HepG2 (cell line): ENCODE measurements around the gene LARP7. TPM values are rescaled to one million over a fixed set of nuclear protein-coding genes. Genes with fewer than 3 reads are reported as not detected.

ENCODE experiments used
- ATAC-seq: fragments of 200-7000 bp; cut with Tn5 transposase; 3 replicates; pipeline ENCODE4 v1.9.1; 2020; ENCODE audit warnings: mild to moderate bottlenecking, moderate library complexity
- BruUV-seq: library from RNA; stranded (reverse); fragments of 400-500 nt; replicated peaks from 2 replicates; lab custom pipeline; 2021; lab: Mats Ljungman, UMichigan
- CTCF ChIA-PET: fragments of 300-600 bp; formaldehyde crosslinking; extraction: SDS; loops from one replicate; lab custom pipeline; 2021; ENCODE audit warnings: low total read pairs, inconsistent platforms, low intra/inter-chr PET ratio; lab: Yijun Ruan, JAX
- POLR2A ChIA-PET: fragments of 350-600 bp; sonication (Branson Sonifier 250); formaldehyde crosslinking; loops from one replicate; lab custom pipeline; 2020; ENCODE audit warnings: antibody characterized with exemption, inconsistent platforms; lab: Yijun Ruan, JAX
- DNase-seq: peaks from one replicate; pipeline ENCODE4 v3.0.0-alpha.2; 2015; ENCODE audit warnings: low spot score
- FAIRE-seq: peaks from 3 replicates; lab custom pipeline; 2011; peaks lifted over from hg19 to GRCh38; lab: Jason Lieb, UNC
- H2AFZ ChIP-seq: one replicate; pipeline ENCODE4 v1.6.1; 2011; ENCODE audit warnings: low read length, inconsistent platforms
- H3K27ac ChIP-seq: fragments of 300-600 bp; 3 replicates; pipeline ENCODE4 v1.8.0; 2011; ENCODE audit warnings: mixed run types, mild to moderate bottlenecking, mixed read lengths, low read length, inconsistent platforms; ENCODE audit not compliant: insufficient read depth; ENCODE audit errors: extremely low read length
- H3K27me3 ChIP-seq, 2 experiments: fragments of 200-600 bp in 1 of 2; 2 replicates in 1 of 2; 3 replicates in 1 of 2; pipeline versions ENCODE4 v1.6.0 to v1.8.0; 2011; ENCODE audit warnings: low read length in 2 of 2, mild to moderate bottlenecking in 2 of 2, moderate library complexity in 2 of 2, inconsistent platforms in 1 of 2; ENCODE audit not compliant: insufficient read depth in 2 of 2, control insufficient read depth in 1 of 2
- H3K36me3 ChIP-seq, 2 experiments: fragments of 200-600 bp in 1 of 2; replicated peaks in 1 of 2; 2 replicates in 1 of 2; 3 replicates in 1 of 2; pipeline versions ENCODE4 v1.5.1 to v1.8.0; 2011; ENCODE audit warnings: low read length in 2 of 2, inconsistent platforms in 1 of 2; ENCODE audit not compliant: insufficient read depth in 2 of 2, control insufficient read depth in 1 of 2
- H3K4me1 ChIP-seq: 2 replicates; pipeline ENCODE4 v1.5.1; 2012; ENCODE audit warnings: low read length, inconsistent platforms; ENCODE audit not compliant: insufficient read depth
- H3K4me2 ChIP-seq: 2 replicates; pipeline ENCODE4 v1.6.0; 2011; ENCODE audit warnings: low read depth, low read length, inconsistent platforms
- H3K4me3 ChIP-seq, 3 experiments: fragments of 200-600 bp in 1 of 3; sonication (generic), shearing (Covaris generic) in 1 of 3; replicated peaks in 1 of 3; 2 replicates each; pipeline ENCODE4 v1.5.1; 2011 to 2016; ENCODE audit warnings: low read length in 3 of 3, inconsistent platforms in 2 of 3, low read depth in 2 of 3, mild to moderate bottlenecking in 2 of 3, control low read depth in 1 of 3, mixed read lengths in 1 of 3; ENCODE audit not compliant: insufficient read depth in 1 of 3
- H3K79me2 ChIP-seq: one replicate; pipeline ENCODE4 v1.6.1; 2011; ENCODE audit warnings: low read length, inconsistent platforms; ENCODE audit not compliant: insufficient read depth
- H3K9ac ChIP-seq: 2 replicates; pipeline ENCODE4 v1.6.0; 2011; ENCODE audit warnings: mild to moderate bottlenecking, low read depth, low read length, inconsistent platforms; ENCODE audit not compliant: insufficient read depth
- H3K9me3 ChIP-seq: 2 replicates; pipeline ENCODE4 v1.5.1; 2012; ENCODE audit warnings: mild to moderate bottlenecking, low read length
- H4K20me1 ChIP-seq: 2 replicates; pipeline ENCODE4 v1.6.0; 2011; ENCODE audit warnings: inconsistent platforms, mild to moderate bottlenecking, low read length, moderate library complexity; ENCODE audit not compliant: insufficient read depth
- CBX1 ChIP-seq: IDR thresholded peaks from one replicate; pipeline ENCODE4 v1.6.1; 2016; ENCODE audit warnings: antibody characterized with exemption, low read depth
- DPF2 ChIP-seq: sonication (generic); formaldehyde crosslinking; IDR thresholded peaks from 2 replicates; pipeline ENCODE4 v1.4.0; 2020; ENCODE audit warnings: mild to moderate bottlenecking, low read depth, missing genetic modification reagents, borderline replicate concordance
- ELF4 ChIP-seq: sonication (generic); formaldehyde crosslinking; IDR thresholded peaks from 2 replicates; pipeline ENCODE4 v1.5.0; 2020; ENCODE audit warnings: missing genetic modification reagents, mild to moderate bottlenecking, moderate library complexity, borderline replicate concordance
- FOXO1 ChIP-seq: sonication (generic); formaldehyde crosslinking; IDR thresholded peaks from 2 replicates; pipeline ENCODE4 v1.4.0; 2020; ENCODE audit warnings: missing genetic modification reagents
- HNF4A ChIP-seq: sonication (generic); formaldehyde crosslinking; IDR thresholded peaks from 2 replicates; pipeline ENCODE4 v1.4.0; 2020; ENCODE audit warnings: missing genetic modification reagents
- KDM1A ChIP-seq: IDR thresholded peaks from 2 replicates; pipeline ENCODE4 v1.6.1; 2016; ENCODE audit warnings: missing compliant biosample characterization
- RBM39 ChIP-seq: fragments of 200-400 bp; formaldehyde crosslinking; IDR thresholded peaks from one replicate; pipeline ENCODE4 v1.6.1; 2018; ENCODE audit warnings: antibody characterized with exemption, mild to moderate bottlenecking, low read depth, low read length; ENCODE audit not compliant: poor library complexity, severe bottlenecking
- ZEB1 ChIP-seq: IDR thresholded peaks from 2 replicates; pipeline ENCODE4 v1.6.1; 2012; ENCODE audit warnings: mild to moderate bottlenecking, low read depth, inconsistent platforms; ENCODE audit not compliant: insufficient replicate concordance
- ZNF33A ChIP-seq: sonication (generic); formaldehyde crosslinking; IDR thresholded peaks from 2 replicates; pipeline ENCODE4 v1.5.1; 2020; ENCODE audit warnings: missing genetic modification reagents, mild to moderate bottlenecking, moderate library complexity, borderline replicate concordance
- ZNF629 ChIP-seq: sonication (generic); formaldehyde crosslinking; conservative IDR thresholded peaks from 2 replicates; pipeline ENCODE4 v1.5.0; 2020; ENCODE audit warnings: missing genetic modification reagents
- ZNF674 ChIP-seq: sonication (generic); formaldehyde crosslinking; IDR thresholded peaks from 2 replicates; pipeline ENCODE4 v1.5.0; 2020; ENCODE audit warnings: low read depth, mild to moderate bottlenecking, missing genetic modification reagents
- ZSCAN9 ChIP-seq: IDR thresholded peaks from 2 replicates; pipeline ENCODE4 v1.6.1; 2016; ENCODE audit warnings: borderline replicate concordance
- WGBS: methylation state at CpG from one replicate; pipeline ENCODE4 v1.1.6; 2017; ENCODE audit warnings: low lambda C conversion rate; 5-methylcytosine and 5-hydroxymethylcytosine counted together
- in situ Hi-C: cut with HindIII; loops from 2 replicates; pipeline ENCODE4 v1.10.0; 2017; ENCODE audit warnings: low pct_unique_long_range_greater_than_20kb; ENCODE audit not compliant: extremely low pct_ligation_motif_present
- intact Hi-C: fragments of 100-400 bp; cut with micrococcal nuclease; formaldehyde crosslinking; loops from one replicate; pipeline ENCODE4 v1.10.0; 2022; ENCODE audit not compliant: unreplicated experiment
- polyA plus RNA-seq, 8 experiments: library from polyadenylated mRNA; depleted of rRNA in 3 of 8; stranded (reverse) in 7 of 8; unstranded in 1 of 8; fragments of >200 nt; fragmentation: Illumina TruSeq in 4 of 8; extraction: Trizol in 4 of 8; gene quantifications; 2 replicates each; pipeline versions ENCODE4 v1.2.1 to v1.2.3, GENCODE V29; 2011 to 2016; ENCODE audit warnings: low read depth in 4 of 8, missing spikeins in 1 of 8, mixed read lengths in 1 of 8; ENCODE audit not compliant: insufficient read depth in 1 of 8
- total RNA-seq, 5 experiments: library from RNA; depleted of rRNA; stranded (reverse); fragments of >200 nt; fragmentation: Illumina TruSeq; extraction: Trizol; gene quantifications; 2 replicates each; pipeline ENCODE4 v1.2.3, GENCODE V29; 2016; ENCODE audit warnings: low read depth in 1 of 5
- TF ChIP-seq, protein P1 (sequence below): IDR thresholded peaks from 2 replicates; pipeline ENCODE4 v1.6.1; 2016; ENCODE audit warnings: missing compliant biosample characterization, missing genetic modification reagents, borderline replicate concordance
- TF ChIP-seq, protein P2 (sequence below): sonication (generic); formaldehyde crosslinking; IDR thresholded peaks from 2 replicates; pipeline ENCODE4 v1.5.1; 2020; ENCODE audit warnings: mild to moderate bottlenecking, missing genetic modification reagents, moderate library complexity
- TF ChIP-seq, protein P3 (sequence below): sonication (generic); formaldehyde crosslinking; IDR thresholded peaks from 2 replicates; pipeline ENCODE4 v1.5.0; 2020; ENCODE audit warnings: missing genetic modification reagents

Gene LARP7
- total and polyA plus RNA-seq, 2 of the 13 experiments (the other 11 are each of a cell fraction or from before 2014, with no cell fraction given): 9.7 to 37.1 TPM

- TF ChIP-seq FOXO1 (CRISPR knock-in tag) (no peak), ZSCAN9 (no peak), KDM1A (CRISPR knock-in tag) (no peak), ZEB1 (no peak), ZNF629 (CRISPR knock-in tag) (no peak)
- TF ChIP-seq, protein P1, sequence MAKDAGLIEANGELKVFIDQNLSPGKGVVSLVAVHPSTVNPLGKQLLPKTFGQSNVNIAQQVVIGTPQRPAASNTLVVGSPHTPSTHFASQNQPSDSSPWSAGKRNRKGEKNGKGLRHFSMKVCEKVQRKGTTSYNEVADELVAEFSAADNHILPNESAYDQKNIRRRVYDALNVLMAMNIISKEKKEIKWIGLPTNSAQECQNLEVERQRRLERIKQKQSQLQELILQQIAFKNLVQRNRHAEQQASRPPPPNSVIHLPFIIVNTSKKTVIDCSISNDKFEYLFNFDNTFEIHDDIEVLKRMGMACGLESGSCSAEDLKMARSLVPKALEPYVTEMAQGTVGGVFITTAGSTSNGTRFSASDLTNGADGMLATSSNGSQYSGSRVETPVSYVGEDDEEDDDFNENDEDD (CRISPR knock-in tag): no peak
- TF ChIP-seq, protein P2, sequence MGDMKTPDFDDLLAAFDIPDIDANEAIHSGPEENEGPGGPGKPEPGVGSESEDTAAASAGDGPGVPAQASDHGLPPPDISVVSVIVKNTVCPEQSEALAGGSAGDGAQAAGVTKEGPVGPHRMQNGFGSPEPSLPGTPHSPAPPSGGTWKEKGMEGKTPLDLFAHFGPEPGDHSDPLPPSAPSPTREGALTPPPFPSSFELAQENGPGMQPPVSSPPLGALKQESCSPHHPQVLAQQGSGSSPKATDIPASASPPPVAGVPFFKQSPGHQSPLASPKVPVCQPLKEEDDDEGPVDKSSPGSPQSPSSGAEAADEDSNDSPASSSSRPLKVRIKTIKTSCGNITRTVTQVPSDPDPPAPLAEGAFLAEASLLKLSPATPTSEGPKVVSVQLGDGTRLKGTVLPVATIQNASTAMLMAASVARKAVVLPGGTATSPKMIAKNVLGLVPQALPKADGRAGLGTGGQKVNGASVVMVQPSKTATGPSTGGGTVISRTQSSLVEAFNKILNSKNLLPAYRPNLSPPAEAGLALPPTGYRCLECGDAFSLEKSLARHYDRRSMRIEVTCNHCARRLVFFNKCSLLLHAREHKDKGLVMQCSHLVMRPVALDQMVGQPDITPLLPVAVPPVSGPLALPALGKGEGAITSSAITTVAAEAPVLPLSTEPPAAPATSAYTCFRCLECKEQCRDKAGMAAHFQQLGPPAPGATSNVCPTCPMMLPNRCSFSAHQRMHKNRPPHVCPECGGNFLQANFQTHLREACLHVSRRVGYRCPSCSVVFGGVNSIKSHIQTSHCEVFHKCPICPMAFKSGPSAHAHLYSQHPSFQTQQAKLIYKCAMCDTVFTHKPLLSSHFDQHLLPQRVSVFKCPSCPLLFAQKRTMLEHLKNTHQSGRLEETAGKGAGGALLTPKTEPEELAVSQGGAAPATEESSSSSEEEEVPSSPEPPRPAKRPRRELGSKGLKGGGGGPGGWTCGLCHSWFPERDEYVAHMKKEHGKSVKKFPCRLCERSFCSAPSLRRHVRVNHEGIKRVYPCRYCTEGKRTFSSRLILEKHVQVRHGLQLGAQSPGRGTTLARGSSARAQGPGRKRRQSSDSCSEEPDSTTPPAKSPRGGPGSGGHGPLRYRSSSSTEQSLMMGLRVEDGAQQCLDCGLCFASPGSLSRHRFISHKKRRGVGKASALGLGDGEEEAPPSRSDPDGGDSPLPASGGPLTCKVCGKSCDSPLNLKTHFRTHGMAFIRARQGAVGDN (CRISPR knock-in tag): no peak
- TF ChIP-seq, all 625 proteins: peak for 0
These were observed 14.7 kb downstream of the LARP7 start (continued) for GRCh38 chr4:112651641-112652040.

DNA sequence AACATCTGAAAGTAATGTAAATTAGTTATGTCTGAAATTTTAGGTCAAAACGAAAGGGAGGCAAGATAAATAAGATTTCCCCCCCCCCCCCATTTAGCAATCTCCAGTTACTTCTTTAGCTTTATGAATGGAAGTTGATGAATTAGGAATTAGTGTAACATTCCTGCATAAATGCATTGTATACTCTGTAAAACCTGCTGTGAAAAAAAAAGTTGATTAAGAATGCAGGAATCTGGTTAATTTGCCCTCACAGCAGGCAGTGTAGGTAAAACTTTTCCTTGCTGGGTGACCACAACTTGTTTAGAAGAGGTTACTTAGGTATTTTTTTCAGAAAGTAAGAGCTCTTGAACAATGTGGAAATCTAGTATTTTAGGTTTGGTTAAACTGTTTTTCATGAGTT, 15.3 kb downstream of the LARP7 start:
- Histone ChIP-seq H4K20me1 (no peaks in the 10 kb centered on the region), H3K27me3 (no peaks in the 10 kb centered on the region), H3K4me3 (no peak overlapping the region), H3K9ac (no peak overlapping the region), H3K9me3 (no peaks in the 10 kb centered on the region), H3K27ac (no peak overlapping the region), H3K4me1 (no peaks in the 10 kb centered on the region), H2AFZ (no peak overlapping the region), H3K36me3 (peaks cover 9 to 28% of the 10 kb centered on the region in 2 experiments), H3K4me2 (no peak overlapping the region), H3K79me2 (no peaks in the 10 kb centered on the region)
- no peak for DNase-seq
- 95% methylated on average over 1 of the region's 1 CpG for WGBS
- no peak for FAIRE-seq
- in situ Hi-C loops (no loop called here), intact Hi-C loops (no loop called here)
- POLR2A ChIA-PET: no interaction called here
- BruUV-seq: no TSS peak
- TF ChIP-seq, protein P3, sequence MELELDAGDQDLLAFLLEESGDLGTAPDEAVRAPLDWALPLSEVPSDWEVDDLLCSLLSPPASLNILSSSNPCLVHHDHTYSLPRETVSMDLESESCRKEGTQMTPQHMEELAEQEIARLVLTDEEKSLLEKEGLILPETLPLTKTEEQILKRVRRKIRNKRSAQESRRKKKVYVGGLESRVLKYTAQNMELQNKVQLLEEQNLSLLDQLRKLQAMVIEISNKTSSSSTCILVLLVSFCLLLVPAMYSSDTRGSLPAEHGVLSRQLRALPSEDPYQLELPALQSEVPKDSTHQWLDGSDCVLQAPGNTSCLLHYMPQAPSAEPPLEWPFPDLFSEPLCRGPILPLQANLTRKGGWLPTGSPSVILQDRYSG (CRISPR knock-in tag): no peak
- no peak for TF ChIP-seq RBM39
- TF ChIP-seq ZNF33A (CRISPR knock-in tag): no peak
- no peak for TF ChIP-seq ELF4 (CRISPR knock-in tag)
- TF ChIP-seq DPF2 (CRISPR knock-in tag): no peak
- no peak for TF ChIP-seq ZNF674 (CRISPR knock-in tag)
- no peak for TF ChIP-seq CBX1
- TF ChIP-seq HNF4A: no peak
- no peak for ATAC-seq
- CTCF ChIA-PET: no interaction called here
